DND-41 (cell line): Measurements from ENCODE around the gene SLC25A13.

ENCODE experiments used
- CTCF ChIP-seq: IDR thresholded peaks from 2 replicates; pipeline ENCODE4 v1.5.1; 2012; ENCODE audit warnings: borderline replicate concordance, low read length, moderate library complexity, mild to moderate bottlenecking; ENCODE audit not compliant: poor library complexity, severe bottlenecking; ENCODE audit errors: extremely low read depth
- EZH2 ChIP-seq: IDR thresholded peaks from 3 replicates; pipeline ENCODE4 v1.6.1; 2012; ENCODE audit warnings: borderline replicate concordance, low read depth, mild to moderate bottlenecking, moderate library complexity, low read length, inconsistent platforms; ENCODE audit not compliant: severe bottlenecking

GRCh38 chr7:96200740-96201139, 121.2 kb downstream of the SLC25A13 start:
- TF ChIP-seq CTCF: no peak
- TF ChIP-seq EZH2: no peak
